Stimulated activated CD8-positive, alpha-beta memory T cell treated with anti-CD3 and anti-CD28 coated beads, Interleukin-4, amount 100 ng/mL, for 24 hours (primary cell): Measurements from ENCODE around the gene IMMP2L.
"Not testable (repeated sequence)": the region's sequence is repeated elsewhere in the genome, so short reads cannot be mapped to it uniquely, and the experiment has no call there.

Source experiments
- DNase-seq: peaks from one replicate; pipeline ENCODE4 v3.0.0-alpha.2; 2020; ENCODE audit warnings: low read depth

IMMP2L gene

DNA sequence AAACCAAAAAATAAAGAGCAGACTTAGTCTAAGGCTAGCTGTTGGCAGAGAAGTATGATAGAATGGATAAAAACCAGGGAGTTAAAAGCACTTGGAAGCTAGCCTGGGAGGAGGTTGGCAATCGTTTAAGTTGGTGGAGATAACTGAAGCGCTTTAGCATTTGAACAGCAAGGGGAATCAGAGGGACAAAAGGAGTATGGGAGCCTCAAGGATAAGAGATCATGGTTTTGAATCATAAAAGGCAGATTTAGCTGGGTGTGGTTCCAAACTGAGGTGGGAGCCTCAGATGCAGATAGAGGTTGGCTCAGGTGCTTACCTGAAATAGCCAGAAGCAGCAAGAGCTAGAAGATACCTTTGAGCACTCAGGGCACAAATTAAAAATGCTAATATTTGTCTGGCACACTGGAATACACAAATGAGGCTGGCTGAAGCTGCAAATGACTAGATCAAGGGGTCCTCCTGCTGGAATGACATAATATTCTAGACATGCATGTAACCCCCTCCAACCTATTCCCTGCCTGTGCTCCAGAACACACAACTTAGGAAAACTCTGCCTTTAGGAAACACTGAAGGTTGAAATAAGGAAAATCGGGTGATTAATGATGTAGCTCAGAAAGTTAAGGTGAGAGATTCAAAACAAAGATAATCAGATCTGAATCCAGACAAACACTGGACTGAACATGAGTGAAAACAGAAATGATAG lies 843.6 kb downstream of the IMMP2L start:
- no peak for DNase-seq

DNA sequence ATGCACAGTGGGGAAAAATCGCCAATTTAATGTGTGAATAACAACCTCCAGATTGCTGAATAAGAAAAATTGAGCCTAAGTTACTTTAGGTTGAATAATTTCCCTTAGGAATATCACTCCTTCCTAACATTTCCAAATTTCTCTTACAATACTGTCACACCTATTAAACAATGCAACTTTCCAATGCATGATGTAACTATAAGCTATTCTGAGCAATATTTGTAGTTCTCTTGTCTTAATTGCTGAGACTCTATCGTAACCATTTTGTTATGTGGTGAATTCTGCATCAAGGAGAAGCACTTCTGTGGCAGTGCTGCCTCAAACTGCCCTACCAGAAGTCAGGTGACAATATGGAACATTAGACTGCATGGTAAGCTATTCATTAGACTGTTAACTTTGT lies 858.1 kb downstream of the IMMP2L start:
- no peak for DNase-seq

DNA sequence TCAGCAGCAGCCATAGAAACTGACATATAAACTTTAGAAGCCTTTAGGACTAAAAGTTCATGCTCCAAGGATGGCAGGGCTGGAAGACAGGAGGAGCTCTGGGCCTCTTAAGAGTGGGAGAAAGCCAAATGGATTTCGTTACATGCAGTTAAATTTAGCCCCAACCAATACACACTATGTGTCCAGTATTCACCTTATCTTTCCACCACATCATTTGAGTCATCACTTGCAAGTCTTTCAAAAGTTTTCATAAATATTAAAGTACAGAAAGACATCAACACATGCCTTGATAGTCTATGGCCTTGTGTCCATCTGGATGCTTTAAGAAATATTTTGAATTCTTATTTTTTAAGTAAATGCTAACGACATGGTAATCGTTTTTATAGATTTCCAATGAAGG lies 863.7 kb downstream of the IMMP2L start:
- no peak for DNase-seq

- DNase-seq: no peak
Observed at GRCh38 chr7:110693344-110693743, 868.9 kb downstream of the IMMP2L start.

GRCh38 chr7:110688908-110689307 lies 873.4 kb downstream of the IMMP2L start:
- no peak for DNase-seq

DNA sequence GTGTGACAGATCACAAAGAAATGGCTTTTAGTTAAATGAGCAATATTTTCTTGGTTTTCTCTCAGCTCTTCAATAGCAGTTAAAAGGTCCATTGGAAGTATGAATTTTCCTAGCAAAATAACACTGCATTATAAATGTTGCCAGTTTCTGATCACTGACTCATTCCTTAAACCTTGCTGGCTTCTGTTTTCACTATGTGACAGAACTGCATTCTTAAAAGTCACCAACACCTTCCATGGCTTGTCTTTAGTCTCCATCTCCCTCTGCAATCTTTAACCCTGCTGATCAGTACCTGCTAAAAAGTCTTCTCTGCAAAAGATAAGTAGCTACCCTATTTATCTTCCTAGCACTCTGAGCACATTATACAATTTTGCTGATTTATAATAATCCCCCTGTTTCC lies 876.4 kb downstream of the IMMP2L start:
- no peak for DNase-seq

- DNase-seq: no peak
Observed at GRCh38 chr7:110681941-110682340, 880.4 kb downstream of the IMMP2L start.

DNA sequence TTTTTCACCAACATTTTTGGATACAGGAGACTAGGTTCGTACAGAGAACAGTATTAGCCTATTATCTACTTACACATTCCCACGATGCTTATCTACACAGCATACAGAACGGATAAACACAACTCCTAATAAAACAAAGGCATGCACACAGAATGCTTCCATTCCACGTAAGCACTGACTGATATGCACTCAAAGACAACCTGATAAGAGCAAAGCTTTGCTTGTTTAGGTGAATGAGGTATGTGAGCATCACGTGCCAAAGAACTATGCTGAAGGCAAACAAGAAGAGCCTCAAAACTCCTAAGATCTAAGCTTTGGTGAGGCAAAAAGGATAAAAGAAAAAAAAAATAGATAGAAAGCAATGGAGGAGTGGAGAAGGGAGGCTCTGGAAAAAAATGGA lies 884.9 kb downstream of the IMMP2L start:
- DNase-seq: no peak

GRCh38 chr7:110676785-110677184 lies 885.5 kb downstream of the IMMP2L start:
- DNase-seq: no peak

GRCh38 chr7:110675383-110676103 lies 886.7 kb downstream of the IMMP2L start:
- no peak for DNase-seq

- DNase-seq: no peak
Observed at GRCh38 chr7:110673148-110673547, 889.1 kb downstream of the IMMP2L start.

DNA sequence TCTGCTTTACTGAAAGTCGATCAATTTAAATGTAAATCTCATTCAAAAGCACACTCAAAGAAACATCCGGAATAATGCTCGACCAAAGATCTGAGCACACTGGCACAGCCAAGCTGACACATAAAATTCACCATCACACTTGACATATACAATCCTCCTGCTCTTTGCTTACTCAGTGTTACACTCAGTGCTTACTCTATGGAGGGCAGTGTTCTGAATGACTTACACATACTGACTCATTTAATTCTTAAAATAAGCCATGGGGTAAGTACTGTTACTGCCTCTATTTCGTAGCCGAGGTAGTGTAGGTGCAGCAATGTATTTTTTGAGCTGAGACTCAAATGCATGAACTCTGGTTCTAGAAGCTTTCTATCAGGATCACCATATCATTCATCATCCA lies 892.9 kb downstream of the IMMP2L start:
- no peak for DNase-seq

DNA sequence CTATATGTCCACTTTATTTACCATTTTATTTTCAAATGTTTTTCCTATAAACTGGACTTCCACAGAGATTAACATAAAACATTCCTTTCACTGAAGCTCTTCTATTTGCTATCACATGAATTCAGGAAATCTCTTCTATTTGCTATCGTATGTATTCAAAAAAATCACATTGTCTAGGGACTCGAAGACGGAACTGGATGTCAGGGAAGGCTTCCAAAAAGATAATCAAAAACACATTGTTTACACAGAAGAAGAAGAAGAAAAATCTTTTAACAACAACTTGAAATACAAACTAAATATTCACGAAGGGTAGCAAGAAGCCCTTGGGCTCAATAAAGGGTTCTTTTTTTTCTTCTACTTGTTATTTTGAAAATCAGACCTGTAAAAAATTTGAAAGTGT lies 897.5 kb downstream of the IMMP2L start:
- DNase-seq: no peak

GRCh38 chr7:110660637-110661036 lies 901.7 kb downstream of the IMMP2L start:
- DNase-seq: not testable (repeated sequence)

DNA sequence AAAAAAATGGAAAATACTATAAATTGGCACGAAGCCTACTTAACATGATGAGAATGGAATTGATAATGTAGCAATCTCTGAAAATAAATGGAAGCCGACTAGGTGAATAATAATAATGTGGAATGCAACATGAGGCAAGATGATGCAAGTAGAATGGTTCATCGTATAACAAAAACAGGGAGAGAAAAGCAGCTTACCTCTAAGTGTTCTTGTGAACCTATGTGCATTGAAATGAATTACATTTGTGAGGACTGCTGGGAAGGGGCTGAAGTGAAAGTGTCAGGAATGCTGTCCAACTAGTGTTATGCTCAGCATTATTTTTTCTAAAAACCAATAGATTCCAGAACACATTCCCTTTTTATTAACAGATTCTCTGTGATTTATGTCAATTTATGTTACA lies 912.0 kb downstream of the IMMP2L start:
- DNase-seq: no peak

DNA sequence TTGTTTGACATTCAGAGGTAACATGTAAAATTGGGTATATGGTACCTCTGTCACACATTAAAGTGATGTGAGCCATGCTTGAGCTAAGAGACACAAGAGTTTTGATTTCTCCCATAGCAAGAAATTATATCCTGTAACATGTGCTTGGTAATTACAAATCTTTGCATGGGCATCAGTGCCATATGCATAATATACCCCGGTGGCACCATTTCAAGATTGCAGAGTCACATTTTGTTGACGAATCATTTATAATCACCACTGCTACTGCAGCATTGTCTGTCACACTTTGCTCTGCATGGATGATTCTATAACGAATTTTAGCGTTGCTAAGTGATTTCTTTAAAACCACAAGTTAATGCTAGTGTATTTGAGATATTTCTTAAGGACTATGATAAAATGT lies 915.0 kb downstream of the IMMP2L start:
- no peak for DNase-seq

DNA sequence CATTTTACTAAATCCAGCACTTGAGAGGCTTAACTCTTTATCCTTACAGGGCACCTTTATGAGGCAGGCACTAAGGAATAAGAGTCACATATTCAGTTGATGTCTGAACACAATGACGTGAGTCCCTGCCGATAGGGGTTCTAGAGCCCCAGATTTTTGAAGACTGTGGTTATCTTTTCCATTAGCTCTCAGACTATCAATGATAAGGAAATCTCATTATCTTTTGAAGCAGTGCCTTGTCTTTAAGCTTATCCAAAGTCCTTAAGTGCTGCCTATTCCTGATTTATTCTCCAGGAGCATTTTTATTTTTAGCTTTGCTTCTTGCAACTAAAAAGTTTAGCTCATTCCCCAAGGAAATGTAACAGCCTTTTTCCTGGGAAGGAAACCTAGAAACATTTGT lies 915.5 kb downstream of the IMMP2L start:
- no peak for DNase-seq

- DNase-seq: no peak
Observed at GRCh38 chr7:110645616-110646015, 916.7 kb downstream of the IMMP2L start.

- no peak for DNase-seq
Observed at GRCh38 chr7:110645060-110645459, 917.2 kb downstream of the IMMP2L start.

DNA sequence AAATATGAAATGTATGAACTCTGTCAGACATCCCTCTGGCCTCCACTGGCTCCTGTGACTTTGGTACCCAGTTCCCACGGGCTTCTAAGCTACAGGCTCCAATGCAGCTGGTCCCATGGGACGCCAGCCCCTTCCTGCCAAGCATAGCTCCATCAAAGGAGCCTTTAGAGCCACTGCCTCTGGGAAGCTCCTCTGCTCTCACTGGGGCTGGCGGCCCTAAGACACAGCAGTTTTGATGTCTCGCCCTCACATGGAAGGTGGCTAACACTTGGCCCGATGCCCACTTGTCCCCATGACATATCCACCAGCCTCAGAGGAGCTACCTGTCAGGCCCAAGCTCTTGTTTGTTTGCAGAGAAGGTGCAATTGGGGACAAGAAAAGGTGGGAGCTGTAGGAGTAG lies 925.0 kb downstream of the IMMP2L start:
- DNase-seq: no peak

DNA sequence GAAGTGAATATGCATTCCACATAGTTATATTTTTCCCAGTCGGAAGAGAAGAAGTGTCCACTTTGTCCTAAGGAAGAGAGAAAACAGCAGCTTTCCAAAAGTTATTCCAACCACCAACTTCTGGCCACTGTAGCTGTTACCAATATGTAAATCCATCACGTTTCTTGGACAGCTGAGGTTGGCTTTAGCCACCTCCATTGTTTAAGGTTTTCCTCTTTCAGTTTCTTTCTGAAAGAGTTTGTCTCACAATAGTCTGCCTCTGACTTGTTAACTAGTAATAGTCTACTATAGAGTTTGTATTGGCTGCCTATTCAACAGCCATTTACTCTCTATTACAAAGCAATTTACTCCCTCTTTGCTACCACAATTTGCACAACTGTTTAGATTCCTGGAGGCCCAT lies 929.0 kb downstream of the IMMP2L start:
- DNase-seq: no peak

GRCh38 chr7:110626414-110626813 lies 935.9 kb downstream of the IMMP2L start:
- no peak for DNase-seq

- no peak for DNase-seq
Observed at GRCh38 chr7:110625294-110625693, 937.0 kb downstream of the IMMP2L start.

- DNase-seq: no peak
Observed at GRCh38 chr7:110623436-110623835, 938.9 kb downstream of the IMMP2L start.
